HG02970 (cell line): Measurements from ENCODE around the gene RRP9.
"Not testable (repeated sequence)": the region's sequence is repeated elsewhere in the genome, so short reads cannot be mapped to it uniquely, and the experiment has no call there.

Source experiments
- ATAC-seq: cut with Tn5 transposase; IDR thresholded peaks from one replicate; pipeline ENCODE4 v1.9.1; 2021; ENCODE audit warnings: mild to moderate bottlenecking, moderate library complexity, moderate number of reproducible peaks; ENCODE audit not compliant: unreplicated experiment, low FRiP score

Gene RRP9, protein sequence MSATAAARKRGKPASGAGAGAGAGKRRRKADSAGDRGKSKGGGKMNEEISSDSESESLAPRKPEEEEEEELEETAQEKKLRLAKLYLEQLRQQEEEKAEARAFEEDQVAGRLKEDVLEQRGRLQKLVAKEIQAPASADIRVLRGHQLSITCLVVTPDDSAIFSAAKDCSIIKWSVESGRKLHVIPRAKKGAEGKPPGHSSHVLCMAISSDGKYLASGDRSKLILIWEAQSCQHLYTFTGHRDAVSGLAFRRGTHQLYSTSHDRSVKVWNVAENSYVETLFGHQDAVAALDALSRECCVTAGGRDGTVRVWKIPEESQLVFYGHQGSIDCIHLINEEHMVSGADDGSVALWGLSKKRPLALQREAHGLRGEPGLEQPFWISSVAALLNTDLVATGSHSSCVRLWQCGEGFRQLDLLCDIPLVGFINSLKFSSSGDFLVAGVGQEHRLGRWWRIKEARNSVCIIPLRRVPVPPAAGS

GRCh38 chr3:51941798-51942602 is at the start of gene RRP9, which contains the start of gene PARP3:
TSS of gene RRP9 (minus strand) at chr3:51941904. CDS start at chr3:51941867, 37 bp downstream.
TSS of gene PARP3 (plus strand) at chr3:51942363. CDS start at chr3:51943356, 993 bp downstream.
- peak; percentile 94 for ATAC-seq

GRCh38 chr3:51990501-51990971 is 48.8 kb upstream of the RRP9 start:
- ATAC-seq: not testable (repeated sequence)

- ATAC-seq: no peak
These were observed 46.8 kb upstream of the RRP9 start for GRCh38 chr3:51988286-51989146.

DNA sequence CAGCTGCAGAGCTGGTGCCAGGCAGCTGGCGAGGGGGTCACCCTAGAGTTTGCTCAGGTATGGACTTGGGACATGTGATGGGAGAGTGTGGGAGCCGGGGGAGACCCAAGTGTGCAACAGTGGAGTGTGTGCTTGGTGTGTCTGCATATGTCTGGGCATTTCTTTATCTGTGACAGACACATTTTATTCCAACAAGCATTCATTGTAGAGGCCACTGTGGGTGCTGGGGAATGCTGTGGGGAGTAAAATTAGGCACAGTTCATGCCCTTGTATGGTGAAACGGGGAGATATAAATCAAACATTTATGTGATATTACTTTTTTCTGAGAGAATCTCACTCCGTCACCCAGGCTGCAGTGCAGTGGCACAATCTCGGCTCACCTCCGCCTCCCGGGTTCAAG is 45.9 kb upstream of the RRP9 start:
- ATAC-seq: no peak

GRCh38 chr3:51986010-51986947 is 44.6 kb upstream of the RRP9 start:
- no peak for ATAC-seq

GRCh38 chr3:51985063-51985462 is 43.4 kb upstream of the RRP9 start:
- no peak for ATAC-seq

DNA sequence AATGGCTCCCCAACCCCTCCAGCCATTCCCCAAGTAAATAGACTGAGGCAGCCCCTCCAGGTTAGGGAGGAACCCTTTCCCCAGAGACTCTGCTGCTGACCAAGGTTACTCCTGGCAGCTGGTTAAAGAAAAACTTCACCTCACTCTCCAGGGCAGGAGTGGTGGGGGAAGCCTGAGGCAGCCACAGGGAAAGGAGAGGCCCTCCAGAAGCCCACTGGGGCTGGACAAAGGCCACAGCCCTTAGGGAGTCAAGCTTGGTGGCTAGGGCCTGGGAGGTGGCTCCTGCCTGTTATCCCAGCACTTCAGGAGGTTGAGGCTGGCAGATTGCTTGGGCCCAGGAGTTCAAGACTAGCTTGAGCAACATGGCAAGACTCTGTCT is 42.6 kb upstream of the RRP9 start:
- no peak for ATAC-seq

GRCh38 chr3:51983578-51984268 is 42.0 kb upstream of the RRP9 start:
- no peak for ATAC-seq

DNA sequence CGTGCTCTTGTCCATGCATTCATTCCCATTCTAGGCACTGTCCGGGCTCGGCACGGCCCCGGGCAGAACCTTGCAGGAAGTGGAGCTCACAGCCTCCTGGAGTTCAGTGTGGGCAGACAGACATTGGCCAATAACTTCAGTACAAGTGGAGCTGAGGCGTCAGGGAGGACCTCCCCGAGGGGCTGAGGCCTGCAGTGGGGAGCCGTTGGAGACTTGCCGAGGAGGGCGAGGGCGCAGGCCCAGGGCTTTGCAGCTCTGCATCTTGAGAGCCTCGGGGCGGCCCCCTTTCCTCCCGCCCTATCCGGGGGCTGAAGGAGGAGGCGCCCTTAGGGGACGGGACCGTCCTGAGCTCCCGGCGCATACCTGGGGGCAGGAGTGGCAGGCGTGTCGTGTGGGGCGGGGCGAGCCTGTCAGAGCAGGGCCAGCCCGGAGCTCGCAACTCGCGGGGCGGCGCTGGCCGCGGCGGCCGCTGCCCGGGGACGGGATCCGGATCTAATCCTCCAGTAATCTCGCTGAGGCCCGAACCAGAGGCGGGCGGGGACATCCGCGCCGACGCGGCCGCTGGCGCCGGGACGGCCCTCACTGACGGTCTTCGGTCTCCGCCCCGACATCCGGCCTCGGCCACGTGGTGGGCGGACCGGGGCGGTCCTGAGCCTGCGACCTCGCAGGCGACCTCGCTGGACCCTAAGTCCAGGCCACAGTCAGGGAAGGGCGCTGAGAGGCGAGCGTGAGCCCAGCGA is 41.3 kb upstream of the RRP9 start, which contains the start of gene ACY1:
Gene ACY1 (plus strand): TSS at position 698 of the 740 bp plus-strand sequence. CDS start 530 bp downstream, outside the sequence.
- peak; percentile 54 for ATAC-seq

DNA sequence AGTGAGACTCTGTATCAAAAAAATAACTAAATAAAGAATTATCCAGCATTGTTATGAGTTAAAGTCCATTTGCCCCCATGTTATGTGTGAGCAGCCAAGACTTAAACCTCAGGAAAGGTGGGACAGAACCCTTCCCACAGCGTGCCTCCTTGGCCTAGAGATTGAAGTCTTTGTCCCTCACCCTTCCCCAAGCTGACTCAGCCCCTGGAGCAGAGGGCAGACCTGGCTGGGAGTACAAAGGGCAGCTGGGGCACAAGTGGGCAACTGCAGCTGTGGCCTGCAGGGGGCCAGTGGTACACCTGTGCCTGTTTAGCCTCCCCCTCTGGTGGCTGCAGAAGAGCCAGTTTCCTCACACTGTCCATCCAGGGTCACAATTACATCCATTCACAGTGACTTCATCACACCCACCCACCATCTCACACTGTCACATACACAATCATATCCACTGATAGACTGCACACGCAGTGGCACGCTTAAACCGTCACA is 40.7 kb upstream of the RRP9 start:
- peak; percentile 34 for ATAC-seq

- ATAC-seq: no peak
These were observed 38.5 kb upstream of the RRP9 start for GRCh38 chr3:51980253-51980652.

DNA sequence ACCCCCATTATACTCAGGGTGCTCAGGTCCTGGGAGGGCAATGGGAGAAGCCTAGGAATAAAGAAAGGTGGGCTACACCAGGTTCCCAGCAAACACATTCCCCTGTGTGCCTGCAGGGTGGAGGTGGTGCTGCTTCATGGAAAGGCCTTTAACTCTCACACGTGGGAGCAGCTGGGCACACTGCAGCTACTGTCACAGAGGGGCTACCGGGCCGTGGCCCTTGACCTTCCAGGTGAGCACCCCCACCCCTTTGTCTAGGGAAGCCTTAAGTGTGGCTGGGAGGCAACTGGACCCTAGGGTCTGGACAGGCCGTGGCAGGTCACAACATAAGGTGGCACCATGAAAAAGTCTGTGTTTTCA is 36.4 kb upstream of the RRP9 start:
- ATAC-seq: no peak

DNA sequence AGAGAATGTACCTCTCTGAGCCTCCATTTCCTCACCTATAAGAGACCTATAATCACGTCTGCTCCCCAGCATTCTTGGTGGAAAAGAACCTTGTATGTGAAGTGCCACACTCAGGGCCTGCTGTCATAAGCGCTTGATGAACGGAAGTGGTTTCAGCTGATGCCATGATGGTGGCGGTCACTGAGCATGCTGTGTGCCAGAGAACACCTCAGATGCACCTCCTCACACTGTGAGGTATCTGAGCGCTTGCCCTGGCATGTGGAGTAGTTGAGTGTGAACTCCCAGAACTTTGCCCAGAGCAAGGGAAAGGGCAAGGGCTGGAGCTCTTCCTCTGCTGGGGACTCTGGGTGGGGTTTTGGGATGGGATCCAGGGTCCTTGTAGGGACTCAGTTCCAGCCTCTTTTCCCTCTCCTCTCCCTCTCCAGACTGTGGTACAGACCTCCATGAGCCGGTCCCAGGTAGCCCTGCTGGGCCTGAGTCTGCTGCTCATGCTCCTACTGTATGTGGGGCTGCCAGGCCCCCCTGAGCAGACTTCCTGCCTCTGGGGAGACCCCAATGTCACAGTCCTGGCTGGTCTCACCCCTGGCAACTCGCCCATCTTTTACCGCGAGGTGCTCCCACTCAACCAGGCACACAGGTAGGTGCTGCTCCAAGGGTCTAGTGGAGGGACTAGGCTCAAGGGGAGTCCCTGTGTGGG is 35.9 kb upstream of the RRP9 start:
- no peak for ATAC-seq

DNA sequence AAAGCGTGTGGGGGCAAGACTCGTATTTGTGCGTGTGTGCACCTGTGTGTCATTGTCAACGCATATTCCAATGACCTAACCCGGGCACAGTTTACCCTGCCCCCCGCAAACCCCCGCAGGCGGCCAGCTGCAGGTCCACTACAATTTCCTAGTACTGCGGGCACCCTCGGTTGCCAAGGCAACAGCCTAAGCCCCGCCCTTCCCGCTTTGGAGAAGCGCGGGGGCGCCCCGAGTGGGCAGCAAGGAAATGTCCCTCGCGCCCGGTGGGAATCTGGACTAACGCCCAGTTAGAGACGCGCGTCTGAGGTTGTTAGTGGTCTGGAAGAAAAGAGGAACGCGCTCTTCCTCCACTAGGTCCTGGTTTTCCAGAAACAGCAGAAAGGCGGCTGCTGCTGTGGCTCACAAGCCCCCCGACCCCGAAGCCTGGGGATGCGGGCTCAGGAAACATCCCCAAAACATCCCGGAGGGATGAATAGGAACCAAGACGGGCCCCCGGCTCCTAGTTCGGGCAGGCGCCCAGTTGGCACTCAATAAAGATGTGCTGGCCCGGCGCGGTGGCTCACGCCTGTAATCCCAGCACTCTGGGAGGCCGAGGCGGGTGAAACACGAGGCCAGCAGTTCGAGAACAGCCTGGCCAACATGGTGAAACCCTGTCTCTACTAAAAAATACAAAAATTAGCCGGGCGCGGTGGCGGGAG is 34.3 kb upstream of the RRP9 start:
- no peak for ATAC-seq

DNA sequence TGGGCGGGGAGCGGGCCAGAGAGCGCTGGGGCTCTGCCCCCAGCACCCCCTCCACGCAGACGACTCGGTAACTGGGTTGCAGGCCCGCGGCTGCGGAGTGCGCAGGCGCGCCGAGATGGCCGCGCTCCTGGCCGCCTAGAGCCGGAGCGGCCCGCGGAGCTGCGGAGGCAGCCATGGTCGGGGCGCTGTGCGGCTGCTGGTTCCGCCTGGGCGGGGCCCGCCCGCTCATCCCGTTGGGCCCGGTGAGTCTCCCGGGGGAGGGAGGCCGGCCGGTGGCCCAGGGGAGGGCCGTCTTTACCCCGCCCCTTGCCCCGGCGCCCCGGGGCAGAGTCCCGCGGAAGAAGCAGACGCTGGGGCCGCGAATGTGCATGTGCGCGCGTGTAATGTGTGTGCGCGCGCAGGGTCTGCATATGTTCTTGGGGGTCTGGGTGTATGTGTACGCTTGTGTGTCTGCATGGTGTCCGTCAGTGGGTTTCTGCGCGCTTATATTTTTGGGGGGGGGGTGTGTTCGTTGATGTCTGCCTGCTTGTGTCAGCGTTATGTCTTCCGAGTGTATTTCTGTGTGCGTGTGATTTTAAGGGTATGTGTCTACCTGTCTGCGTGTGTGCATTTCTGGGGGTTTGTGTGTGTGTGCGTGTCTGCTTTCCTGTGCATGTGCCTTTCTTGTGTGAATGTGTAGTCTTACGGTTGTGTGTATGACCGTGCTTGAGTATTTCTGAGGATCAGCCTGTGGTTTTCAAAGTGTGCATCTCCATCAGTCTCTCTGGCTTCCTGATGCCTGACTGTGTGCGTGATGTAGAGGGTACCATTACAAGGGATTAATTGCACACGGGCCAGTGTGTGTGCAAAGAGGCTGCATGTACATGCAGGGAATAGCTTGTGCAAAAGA is 33.5 kb upstream of the RRP9 start, which contains the start of gene ABHD14A:
Gene ABHD14A (plus strand): TSS at position 102 of the 889 bp plus-strand sequence. CDS start 72 bp downstream, at position 174.
- ATAC-seq: peak; percentile 62
